AG04450 (cell line): Measurements from ENCODE around the gene TMEM45B. TPM values are rescaled to one million over a fixed set of nuclear protein-coding genes. Genes with fewer than 3 reads are reported as not detected.

ENCODE experiments used
- CTCF ChIA-PET: fragments of 300-600, 350-600 bp; formaldehyde crosslinking; extraction: SDS; loops from one replicate; lab custom pipeline; 2022; ENCODE audit warnings: antibody characterized with exemption, inconsistent platforms; lab: Charles Lee
- POLR2A ChIA-PET: fragments of 350-600 bp; formaldehyde crosslinking; extraction: SDS; loops from one replicate; lab custom pipeline; 2021; ENCODE audit warnings: antibody characterized with exemption, inconsistent platforms; lab: Yijun Ruan, JAX
- DNase-seq: peaks from one replicate; pipeline ENCODE4 v3.0.0-alpha.2; 2011; ENCODE audit warnings: low read depth, low spot score
- H3K27ac ChIP-seq: one replicate; pipeline ENCODE4 v1.5.1; 2012; ENCODE audit warnings: low read depth, low read length, control low read depth
- H3K27me3 ChIP-seq: one replicate; pipeline ENCODE4 v1.6.0; 2012; ENCODE audit warnings: low read length; ENCODE audit not compliant: control insufficient read depth, insufficient read depth
- H3K4me3 ChIP-seq: 2 replicates; pipeline ENCODE4 v1.5.1; 2011; ENCODE audit warnings: mild to moderate bottlenecking, low read depth, low read length, control low read depth
- H3K9me3 ChIP-seq: 2 replicates; pipeline ENCODE4 v1.5.1; 2012; ENCODE audit warnings: low read length; ENCODE audit not compliant: control insufficient read depth, insufficient read depth
- polyA plus RNA-seq: library from polyadenylated mRNA; depleted of rRNA; stranded (reverse); fragments of >200 nt; gene quantifications from 2 replicates; pipeline ENCODE4 v1.2.3, GENCODE V29; 2011
- TF ChIP-seq, protein P1 (sequence below): IDR thresholded peaks from 2 replicates; pipeline ENCODE4 v1.5.1; 2011; ENCODE audit warnings: low read depth, low read length, control low read depth, inconsistent platforms

TMEM45B gene
- polyA plus RNA-seq, 1 experiment: not detected

GRCh38 chr11:129853518-129854231 is 38.0 kb downstream of the TMEM45B start:
- no peak for DNase-seq
- TF ChIP-seq, protein P1, sequence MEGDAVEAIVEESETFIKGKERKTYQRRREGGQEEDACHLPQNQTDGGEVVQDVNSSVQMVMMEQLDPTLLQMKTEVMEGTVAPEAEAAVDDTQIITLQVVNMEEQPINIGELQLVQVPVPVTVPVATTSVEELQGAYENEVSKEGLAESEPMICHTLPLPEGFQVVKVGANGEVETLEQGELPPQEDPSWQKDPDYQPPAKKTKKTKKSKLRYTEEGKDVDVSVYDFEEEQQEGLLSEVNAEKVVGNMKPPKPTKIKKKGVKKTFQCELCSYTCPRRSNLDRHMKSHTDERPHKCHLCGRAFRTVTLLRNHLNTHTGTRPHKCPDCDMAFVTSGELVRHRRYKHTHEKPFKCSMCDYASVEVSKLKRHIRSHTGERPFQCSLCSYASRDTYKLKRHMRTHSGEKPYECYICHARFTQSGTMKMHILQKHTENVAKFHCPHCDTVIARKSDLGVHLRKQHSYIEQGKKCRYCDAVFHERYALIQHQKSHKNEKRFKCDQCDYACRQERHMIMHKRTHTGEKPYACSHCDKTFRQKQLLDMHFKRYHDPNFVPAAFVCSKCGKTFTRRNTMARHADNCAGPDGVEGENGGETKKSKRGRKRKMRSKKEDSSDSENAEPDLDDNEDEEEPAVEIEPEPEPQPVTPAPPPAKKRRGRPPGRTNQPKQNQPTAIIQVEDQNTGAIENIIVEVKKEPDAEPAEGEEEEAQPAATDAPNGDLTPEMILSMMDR: no peak
- no peak overlapping the region for H3K27ac ChIP-seq
- H3K4me3 ChIP-seq: no peak overlapping the region
- H3K9me3 ChIP-seq: no peaks in the 10 kb centered on the region
- peaks cover 39% of the 10 kb centered on the region for H3K27me3 ChIP-seq
- CTCF ChIA-PET: no interaction called here
- POLR2A ChIA-PET: no interaction called here

GRCh38 chr11:129854232-129854805 is 38.7 kb downstream of the TMEM45B start:
- Histone ChIP-seq H3K27ac (peak overlapping the region; percentile 13), H3K4me3 (no peak overlapping the region), H3K27me3 (peaks cover 32% of the 10 kb centered on the region), H3K9me3 (no peaks in the 10 kb centered on the region)
- ChIA-PET CTCF (no interaction called here), POLR2A (no interaction called here)
- TF ChIP-seq, protein P1: no peak
- DNase-seq: no peak

DNA sequence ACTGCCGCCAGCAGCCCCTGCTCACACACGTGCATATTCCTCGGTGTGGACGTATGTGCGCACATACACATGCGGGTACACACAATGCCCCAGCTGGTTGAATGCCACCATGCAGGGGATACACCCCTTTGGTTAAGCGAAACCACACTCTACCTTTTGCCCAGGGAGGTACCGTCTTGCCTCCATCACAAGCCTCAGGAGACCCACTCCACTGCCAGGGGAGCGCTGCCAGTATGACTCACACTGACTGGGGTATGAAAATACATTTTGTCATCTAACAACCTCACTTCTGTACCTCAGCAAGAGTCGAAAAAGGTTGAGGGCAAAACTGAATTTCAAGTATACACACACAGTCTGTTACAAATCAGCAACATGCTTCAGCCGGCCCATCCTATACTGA is 39.4 kb downstream of the TMEM45B start:
- ChIA-PET POLR2A (no interaction called here), CTCF (no interaction called here)
- Histone ChIP-seq H3K9me3 (no peaks in the 10 kb centered on the region), H3K27ac (no peak overlapping the region), H3K27me3 (peaks cover 27% of the 10 kb centered on the region), H3K4me3 (no peak overlapping the region)
- TF ChIP-seq, protein P1: no peak
- DNase-seq: no peak

DNA sequence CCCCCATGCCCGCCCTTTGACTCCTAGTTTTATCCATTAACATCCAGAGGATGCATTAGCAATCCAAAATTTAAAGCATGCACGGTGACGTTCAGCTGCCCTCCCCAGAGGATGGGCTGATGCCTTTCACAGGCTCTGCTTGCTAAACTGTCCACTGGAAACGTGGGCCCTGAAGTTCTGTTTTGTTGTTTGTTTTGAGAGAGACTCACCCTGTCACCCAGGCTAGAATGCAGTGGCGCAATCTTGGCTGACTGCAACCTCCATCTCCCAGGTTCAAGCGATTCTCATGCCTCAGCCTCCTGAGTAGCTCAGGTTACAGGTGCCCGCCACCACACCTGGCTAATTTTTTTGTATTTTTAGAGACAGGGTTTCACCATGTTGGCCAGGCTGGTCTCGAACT is 40.4 kb downstream of the TMEM45B start:
- TF ChIP-seq, protein P1: no peak
- CTCF ChIA-PET: no interaction called here
- POLR2A ChIA-PET: no interaction called here
- Histone ChIP-seq H3K4me3 (no peak overlapping the region), H3K27me3 (peaks cover 18% of the 10 kb centered on the region), H3K27ac (no peak overlapping the region), H3K9me3 (no peaks in the 10 kb centered on the region)
- no peak for DNase-seq
